ENCODE measurements around the gene RPL23.

- TF ChIP-seq POLR2A (IDR thresholded peaks at IDR 0.05; ENCODE audit: low read length) (no peak), GATA1 (IDR thresholded peaks at IDR 0.05; ENCODE audit: low read depth, low read length) (no peak)
Measured at GRCh38 chr17:38885728-38886642, 32.5 kb upstream of the RPL23 start.

Data from erythroblast (primary cell).